ENCODE results near the gene FTL.

Gene FTL

DNA sequence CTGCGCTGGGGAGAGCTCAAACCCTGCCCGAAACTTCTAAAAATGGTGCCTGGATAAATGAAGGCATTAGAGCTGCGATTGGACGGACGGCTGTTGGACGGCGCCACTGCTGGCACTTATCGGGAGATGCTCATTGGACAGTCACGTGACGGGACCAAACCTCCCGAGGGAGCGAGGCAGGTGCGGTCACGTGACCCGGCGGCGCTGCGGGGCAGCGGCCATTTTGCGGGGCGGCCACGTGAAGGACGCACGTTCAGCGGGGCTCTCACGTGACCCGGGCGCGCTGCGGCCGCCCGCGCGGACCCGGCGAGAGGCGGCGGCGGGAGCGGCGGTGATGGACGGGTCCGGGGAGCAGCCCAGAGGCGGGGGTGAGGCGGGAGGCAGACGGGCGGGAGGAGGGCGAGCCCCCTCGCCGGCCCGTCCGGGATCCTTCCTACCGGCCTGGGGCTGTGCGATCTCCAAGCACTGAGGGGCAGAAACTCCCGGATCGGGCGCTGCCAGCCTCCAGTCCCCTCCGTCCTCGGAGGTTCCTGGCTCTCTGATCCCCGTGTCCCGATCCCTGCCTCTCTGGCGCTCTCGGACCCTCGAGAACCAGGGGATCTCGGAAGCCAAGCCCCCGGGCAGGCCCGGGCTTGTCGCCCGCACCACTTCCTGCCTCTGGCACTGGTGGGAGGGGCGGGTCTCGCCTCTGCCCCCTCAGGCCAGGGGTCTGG lies 10.4 kb upstream of the FTL start, which contains the start of gene BAX:
TSS of gene BAX (plus strand) at position 281 of the 713 bp plus-strand sequence. CDS start at position 335, 54 bp downstream.
- Mint-ChIP-seq H3K27ac (peak within 1 kb of the TSS; percentile 91), H3K27me3 (ENCODE audit: low read depth) (no peaks in the 10 kb centered on the region), H3K4me1 (ENCODE audit: low read depth) (peaks cover 21% of the 10 kb centered on the region), H3K4me3 (peak within 1 kb of the TSS; percentile 93), H3K9me3 (no peaks in the 10 kb centered on the region), H3K36me3 (ENCODE audit: low read depth) (peaks cover 26% of the 10 kb centered on the region)

DNA sequence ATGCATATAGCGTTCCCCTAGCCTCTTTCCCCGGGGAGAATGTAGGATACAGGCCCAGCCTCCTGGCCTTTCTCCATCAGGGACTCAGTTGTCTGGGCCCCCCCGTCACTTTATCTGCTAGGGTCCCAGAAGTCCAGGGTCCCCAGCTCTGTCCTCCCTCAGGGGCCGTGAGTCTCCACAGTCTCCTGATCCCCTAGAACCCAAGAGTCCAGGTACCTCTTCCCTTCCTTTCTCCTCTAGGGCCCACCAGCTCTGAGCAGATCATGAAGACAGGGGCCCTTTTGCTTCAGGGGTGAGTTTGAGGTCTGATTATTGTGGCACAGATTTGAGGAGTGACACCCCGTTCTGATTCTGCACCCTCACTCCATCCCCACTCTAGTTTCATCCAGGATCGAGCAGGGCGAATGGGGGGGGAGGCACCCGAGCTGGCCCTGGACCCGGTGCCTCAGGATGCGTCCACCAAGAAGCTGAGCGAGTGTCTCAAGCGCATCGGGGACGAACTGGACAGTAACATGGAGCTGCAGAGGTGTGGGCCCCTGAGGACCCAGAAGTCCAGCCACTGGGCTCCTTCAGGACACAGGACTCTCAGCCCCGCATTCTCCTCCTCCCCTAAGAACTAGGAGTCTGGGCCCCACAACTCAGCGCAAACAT lies 9.7 kb upstream of the FTL start:
- H3K27ac Mint-ChIP-seq, result peak overlapping the region; percentile 87
- peak overlapping the region; percentile 93 for H3K4me3 Mint-ChIP-seq
- peaks cover 23% of the 10 kb centered on the region for H3K4me1 Mint-ChIP-seq (ENCODE audit: low read depth)
- H3K9me3 Mint-ChIP-seq, result no peaks in the 10 kb centered on the region
- peaks cover 28% of the 10 kb centered on the region for H3K36me3 Mint-ChIP-seq (ENCODE audit: low read depth)
- H3K27me3 Mint-ChIP-seq (ENCODE audit: low read depth), result no peaks in the 10 kb centered on the region

- no peaks in the 10 kb centered on the region for H3K9me3 Mint-ChIP-seq
- H3K27ac Mint-ChIP-seq, result peak overlapping the region; percentile 39
- peak overlapping the region; percentile 17 for H3K4me3 Mint-ChIP-seq
- no peaks in the 10 kb centered on the region for H3K27me3 Mint-ChIP-seq (ENCODE audit: low read depth)
- H3K4me1 Mint-ChIP-seq (ENCODE audit: low read depth), result peaks cover 32% of the 10 kb centered on the region
- peaks cover 38% of the 10 kb centered on the region for H3K36me3 Mint-ChIP-seq (ENCODE audit: low read depth)
Measured at GRCh38 chr19:48958006-48958405, 7.1 kb upstream of the FTL start.

- H3K9me3 Mint-ChIP-seq, result no peaks in the 10 kb centered on the region
- H3K4me3 Mint-ChIP-seq, result no peak overlapping the region
- peaks cover 41% of the 10 kb centered on the region for H3K4me1 Mint-ChIP-seq (ENCODE audit: low read depth)
- peaks cover 38% of the 10 kb centered on the region for H3K36me3 Mint-ChIP-seq (ENCODE audit: low read depth)
- H3K27ac Mint-ChIP-seq, result peak overlapping the region; percentile 49
- H3K27me3 Mint-ChIP-seq (ENCODE audit: low read depth), result no peaks in the 10 kb centered on the region
Measured at GRCh38 chr19:48959341-48960239, 5.5 kb upstream of the FTL start.

DNA sequence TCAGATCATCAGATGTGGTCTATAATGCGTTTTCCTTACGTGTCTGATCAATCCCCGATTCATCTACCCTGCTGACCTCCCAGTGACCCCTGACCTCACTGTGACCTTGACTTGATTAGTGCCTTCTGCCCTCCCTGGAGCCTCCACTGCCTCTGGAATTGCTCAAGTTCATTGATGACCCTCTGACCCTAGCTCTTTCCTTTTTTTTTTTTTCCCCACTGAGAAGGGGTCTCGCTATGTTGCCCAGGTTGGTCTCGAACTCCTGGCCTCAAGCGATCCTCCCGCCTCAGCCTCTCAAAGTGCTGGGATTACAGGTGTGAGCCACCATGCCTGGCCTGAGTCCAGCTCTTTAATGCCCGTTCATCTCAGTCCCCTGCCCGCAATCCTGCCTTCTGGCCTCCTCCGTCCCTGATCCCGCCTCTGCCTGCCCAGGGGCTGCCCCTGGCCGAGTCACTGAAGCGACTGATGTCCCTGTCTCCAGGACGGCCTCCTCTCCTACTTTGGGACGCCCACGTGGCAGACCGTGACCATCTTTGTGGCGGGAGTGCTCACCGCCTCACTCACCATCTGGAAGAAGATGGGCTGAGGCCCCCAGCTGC lies 4.0 kb upstream of the FTL start:
- Mint-ChIP-seq H3K27me3 (ENCODE audit: low read depth) (no peaks in the 10 kb centered on the region), H3K4me1 (ENCODE audit: low read depth) (peaks cover 46% of the 10 kb centered on the region), H3K36me3 (ENCODE audit: low read depth) (peaks cover 41% of the 10 kb centered on the region), H3K4me3 (no peak overlapping the region), H3K27ac (peak overlapping the region; percentile 74), H3K9me3 (no peaks in the 10 kb centered on the region)

DNA sequence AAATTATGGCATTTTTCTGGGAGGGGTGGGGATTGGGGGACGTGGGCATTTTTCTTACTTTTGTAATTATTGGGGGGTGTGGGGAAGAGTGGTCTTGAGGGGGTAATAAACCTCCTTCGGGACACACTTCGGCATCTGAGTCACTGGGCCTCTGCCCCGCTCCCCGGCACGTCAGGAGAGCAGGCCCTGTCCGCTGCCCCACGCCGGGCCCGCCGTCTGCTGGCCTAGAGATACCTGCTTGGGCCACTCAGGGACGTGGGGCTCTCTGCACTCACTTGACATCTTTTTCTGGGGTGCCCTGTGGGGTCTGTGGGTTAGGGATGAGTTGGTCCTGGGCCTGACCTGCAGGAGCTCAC lies 3.5 kb upstream of the FTL start:
- H3K27me3 Mint-ChIP-seq (ENCODE audit: low read depth), result no peaks in the 10 kb centered on the region
- H3K9me3 Mint-ChIP-seq, result no peaks in the 10 kb centered on the region
- peaks cover 47% of the 10 kb centered on the region for H3K4me1 Mint-ChIP-seq (ENCODE audit: low read depth)
- H3K36me3 Mint-ChIP-seq (ENCODE audit: low read depth), result peaks cover 43% of the 10 kb centered on the region
- H3K27ac Mint-ChIP-seq, result peak overlapping the region; percentile 96
- H3K4me3 Mint-ChIP-seq, result peak overlapping the region; percentile 43

DNA sequence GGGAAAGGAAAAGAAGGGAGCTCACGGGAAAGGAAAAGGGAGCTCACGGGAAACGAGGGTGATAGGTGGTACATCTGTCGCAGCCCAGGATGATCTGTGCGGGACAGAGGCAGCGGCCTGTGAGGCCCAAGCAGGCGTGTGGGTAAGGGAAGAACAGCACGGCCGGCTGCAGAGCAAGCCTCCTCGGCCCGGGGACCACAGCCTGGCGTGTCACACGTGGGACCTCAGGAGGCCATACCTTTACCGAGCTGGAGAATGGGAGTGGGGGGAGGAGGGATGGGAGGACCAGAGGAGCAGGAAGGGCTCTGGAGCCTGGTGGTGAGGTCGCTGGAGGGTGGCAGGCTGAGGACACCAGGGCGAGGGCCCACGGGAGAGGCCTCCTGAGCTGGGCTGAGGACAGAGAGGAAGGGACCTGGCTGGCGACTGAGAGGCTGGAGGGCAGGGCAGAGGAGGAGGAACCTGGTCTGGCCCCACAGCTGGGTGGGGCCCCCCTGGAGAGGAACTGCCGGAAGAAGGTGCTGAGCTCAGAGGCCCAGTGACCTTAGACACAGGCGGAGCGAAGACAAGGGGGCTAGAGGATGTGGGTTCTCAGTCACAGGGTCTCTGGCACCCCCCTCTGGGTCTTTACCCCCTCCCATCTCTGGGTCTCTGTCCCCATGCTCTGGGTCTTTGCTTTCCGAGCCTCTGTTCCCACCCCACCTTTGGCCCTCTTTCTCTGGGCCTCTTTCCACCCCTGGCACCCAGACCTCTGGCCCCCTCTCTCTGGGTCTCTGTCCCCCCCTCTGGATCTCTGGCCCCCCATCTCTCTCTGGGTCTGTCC lies 2.9 kb upstream of the FTL start:
- Mint-ChIP-seq H3K36me3 (ENCODE audit: low read depth) (peaks cover 41% of the 10 kb centered on the region), H3K27ac (peak overlapping the region; percentile 96), H3K4me3 (peak overlapping the region; percentile 59), H3K27me3 (ENCODE audit: low read depth) (no peaks in the 10 kb centered on the region), H3K9me3 (no peaks in the 10 kb centered on the region), H3K4me1 (ENCODE audit: low read depth) (peaks cover 45% of the 10 kb centered on the region)

GRCh38 chr19:48962849-48963165 lies 2.3 kb upstream of the FTL start:
- Mint-ChIP-seq H3K27me3 (ENCODE audit: low read depth) (no peaks in the 10 kb centered on the region), H3K27ac (peak overlapping the region; percentile 96), H3K9me3 (no peaks in the 10 kb centered on the region), H3K4me3 (peak overlapping the region; percentile 98), H3K4me1 (ENCODE audit: low read depth) (peaks cover 47% of the 10 kb centered on the region), H3K36me3 (ENCODE audit: low read depth) (peaks cover 37% of the 10 kb centered on the region)

GRCh38 chr19:48963371-48964204 lies 1.5 kb upstream of the FTL start:
- Mint-ChIP-seq H3K36me3 (ENCODE audit: low read depth) (peaks cover 36% of the 10 kb centered on the region), H3K4me3 (peak overlapping the region; percentile 98), H3K4me1 (ENCODE audit: low read depth) (peaks cover 47% of the 10 kb centered on the region), H3K27ac (peak overlapping the region; percentile 96), H3K9me3 (no peaks in the 10 kb centered on the region), H3K27me3 (ENCODE audit: low read depth) (no peaks in the 10 kb centered on the region)

GRCh38 chr19:48964205-48965039 lies 687 bp upstream of the FTL start:
- peak overlapping the region; percentile 96 for H3K27ac Mint-ChIP-seq
- peak overlapping the region; percentile 98 for H3K4me3 Mint-ChIP-seq
- H3K4me1 Mint-ChIP-seq (ENCODE audit: low read depth), result peaks cover 43% of the 10 kb centered on the region
- peaks cover 36% of the 10 kb centered on the region for H3K36me3 Mint-ChIP-seq (ENCODE audit: low read depth)
- H3K27me3 Mint-ChIP-seq (ENCODE audit: low read depth), result no peaks in the 10 kb centered on the region
- no peaks in the 10 kb centered on the region for H3K9me3 Mint-ChIP-seq

DNA sequence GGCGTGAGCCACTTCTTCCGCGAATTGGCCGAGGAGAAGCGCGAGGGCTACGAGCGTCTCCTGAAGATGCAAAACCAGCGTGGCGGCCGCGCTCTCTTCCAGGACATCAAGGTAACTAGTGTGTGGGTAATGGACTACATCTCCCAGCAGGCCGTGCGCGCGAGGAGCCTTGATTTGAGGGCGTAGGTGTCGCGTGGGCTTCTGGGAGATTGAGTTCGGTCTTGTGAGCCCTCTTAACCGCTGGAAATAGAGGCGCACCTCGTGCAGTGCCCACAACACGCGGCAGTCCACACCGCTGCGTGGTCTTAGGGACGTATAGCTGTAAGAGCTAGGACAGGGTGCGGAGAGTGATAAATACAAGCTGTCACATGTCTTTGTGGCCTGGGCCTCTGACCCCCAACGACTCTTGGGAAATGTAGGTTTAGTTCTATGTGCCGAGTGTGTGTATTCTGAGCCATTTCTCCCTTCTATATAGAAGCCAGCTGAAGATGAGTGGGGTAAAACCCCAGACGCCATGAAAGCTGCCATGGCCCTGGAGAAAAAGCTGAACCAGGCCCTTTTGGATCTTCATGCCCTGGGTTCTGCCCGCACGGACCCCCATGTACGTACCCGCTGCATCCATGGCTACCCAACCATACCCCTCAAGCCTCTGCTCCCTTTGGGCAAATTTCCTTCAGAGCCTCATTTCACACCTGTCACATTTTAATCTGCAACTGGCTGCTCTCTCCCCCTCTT lies 864 bp downstream of the FTL start:
- Mint-ChIP-seq H3K27ac (peak overlapping the region; percentile 96), H3K27me3 (ENCODE audit: low read depth) (no peaks in the 10 kb centered on the region), H3K4me1 (ENCODE audit: low read depth) (peaks cover 40% of the 10 kb centered on the region), H3K4me3 (peak overlapping the region; percentile 98), H3K36me3 (ENCODE audit: low read depth) (peaks cover 36% of the 10 kb centered on the region), H3K9me3 (no peaks in the 10 kb centered on the region)

Data from T-helper 1 cell treated with Interleukin-12 subunit alpha and Interleukin-12 subunit beta and Interleukin-4 antibody, amounts not matched to agents 30 μg/mL and 1 μg/mL, for 36 hours (primary cell).